Inflammatory macrophage treated with lipopolysaccharide for 1 hour (primary cell): ENCODE results near the gene TAMALIN.
"Not testable (repeated sequence)": the region's sequence is repeated elsewhere in the genome, so short reads cannot be mapped to it uniquely, and the experiment has no call there.

Source experiments
- DNase-seq, 2 donors: peaks; one replicate each; pipeline ENCODE4 v3.0.0-alpha.2; 2020 to 2022

TAMALIN gene

DNA sequence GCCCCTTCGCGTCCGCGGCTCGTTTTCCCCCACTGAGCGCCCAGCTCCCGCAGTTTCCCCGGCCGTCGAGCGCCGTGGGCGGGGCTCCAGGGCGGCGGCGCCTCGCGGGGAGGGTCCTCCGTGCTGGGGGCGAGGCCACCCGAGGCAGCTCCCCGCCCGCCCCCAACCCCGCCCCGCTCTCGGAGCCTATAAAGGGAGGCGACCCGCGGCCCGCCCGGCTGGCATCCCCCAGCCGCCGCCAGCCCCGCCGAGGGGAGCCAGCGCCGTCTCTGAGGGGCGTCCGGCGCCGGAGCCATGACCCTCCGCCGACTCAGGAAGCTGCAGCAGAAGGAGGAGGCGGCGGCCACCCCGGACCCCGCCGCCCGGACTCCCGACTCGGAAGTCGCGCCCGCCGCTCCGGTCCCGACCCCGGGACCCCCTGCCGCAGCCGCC, at the start of gene TAMALIN:
TAMALIN (plus strand) TSS at position 221 of the 432 bp plus-strand sequence; CDS start at position 295, 74 bp downstream.
- DNase-seq = peak in 1 of 2 donors; percentile 10

DNA sequence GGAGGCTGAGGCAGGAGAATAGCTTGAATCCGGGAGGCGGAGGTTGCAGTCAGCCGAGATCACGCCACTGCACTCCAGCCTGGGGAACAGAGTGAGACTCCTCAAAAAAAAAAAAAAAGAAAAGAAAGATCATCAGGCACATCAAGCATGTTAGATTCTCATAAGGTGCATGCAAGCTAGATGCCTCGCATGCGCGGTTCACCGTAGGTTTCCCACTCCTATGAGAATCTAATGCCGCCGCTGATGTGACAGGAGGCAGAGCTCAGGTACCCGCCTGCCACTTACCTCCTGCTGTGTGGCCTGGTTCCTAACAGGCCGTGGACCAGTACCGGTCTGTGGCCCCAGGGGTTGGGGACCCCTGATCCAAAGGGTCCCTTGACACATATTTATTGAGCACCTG, 48.2 kb upstream of the TAMALIN start:
- no peak for DNase-seq

DNA sequence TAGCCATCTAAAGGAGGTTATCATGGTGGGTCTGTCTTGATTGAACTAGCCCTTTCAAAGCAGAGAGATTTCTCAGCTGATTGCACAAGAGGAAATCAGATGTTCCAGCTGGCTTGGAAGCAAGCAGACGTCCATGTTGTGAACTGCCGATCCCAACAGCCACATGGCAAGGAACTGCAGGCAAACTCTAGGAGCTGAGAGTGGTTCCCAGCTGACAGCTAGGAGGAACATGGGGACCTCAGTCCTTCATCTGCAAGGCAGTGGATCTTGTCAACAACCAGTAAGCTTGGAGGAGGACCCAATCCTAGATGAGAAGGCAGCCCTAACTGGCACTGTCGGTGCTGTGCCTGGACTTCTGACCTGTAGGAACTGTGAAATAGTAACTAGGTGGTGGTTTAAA, 47.5 kb upstream of the TAMALIN start:
- no peak for DNase-seq

DNA sequence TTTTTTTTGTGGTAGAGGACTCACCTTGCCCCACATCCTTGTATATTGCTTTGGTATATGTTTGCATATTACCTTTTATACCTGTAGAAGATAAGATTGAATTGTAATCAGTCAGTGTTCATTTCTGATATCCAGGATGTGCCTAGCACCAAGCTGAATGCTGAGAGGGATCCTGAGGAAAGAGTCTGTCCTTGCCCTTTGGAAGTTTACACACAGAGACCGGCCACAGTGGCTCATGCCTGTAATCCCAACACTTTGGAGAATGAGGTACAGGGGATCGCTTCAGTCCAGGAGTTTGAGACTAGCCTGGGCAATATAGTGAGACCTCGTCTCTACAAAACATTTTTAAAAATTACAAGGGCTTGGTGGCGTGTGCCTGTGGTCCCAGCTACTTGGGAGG, 46.8 kb upstream of the TAMALIN start:
- DNase-seq = no peak

DNA sequence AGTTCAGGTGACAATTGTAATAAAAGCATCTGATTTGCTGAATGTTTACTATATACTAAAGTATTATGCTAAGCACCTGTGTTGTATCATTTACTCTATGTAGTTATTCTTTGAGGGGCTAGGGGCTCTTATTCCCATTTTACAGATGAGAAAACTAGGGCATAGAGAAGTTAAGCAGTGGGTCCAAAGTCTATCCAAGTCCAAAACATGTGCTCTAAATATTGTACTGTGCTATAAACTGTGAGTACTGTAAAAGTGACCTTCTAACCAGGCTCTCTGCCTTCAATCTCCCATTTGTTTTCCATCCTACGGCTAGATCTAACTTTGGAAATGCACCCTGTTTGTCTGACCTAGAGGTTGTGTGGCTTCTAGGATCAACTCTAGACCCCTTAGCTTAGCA, 46.3 kb upstream of the TAMALIN start:
- no peak for DNase-seq

DNA sequence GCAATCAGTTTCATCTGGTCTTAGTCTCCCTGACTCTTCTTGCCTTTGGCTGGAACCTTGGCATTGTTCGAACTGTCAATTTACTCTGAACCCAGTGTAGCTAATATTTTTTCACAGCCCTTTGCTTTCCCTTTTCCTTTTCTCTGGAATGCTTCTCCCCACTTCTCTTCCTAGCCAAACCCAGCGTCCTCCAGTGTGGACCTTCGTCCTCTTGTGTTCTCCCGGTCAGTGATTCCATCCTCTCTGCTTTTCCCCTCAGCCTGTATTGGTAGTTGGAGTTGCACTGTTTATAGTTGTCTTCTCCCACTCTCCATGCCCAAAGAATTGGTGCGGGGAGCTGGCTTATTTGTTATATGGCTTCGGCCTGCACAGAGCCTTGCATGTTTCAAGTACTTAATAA, 45.9 kb upstream of the TAMALIN start:
- no peak for DNase-seq

DNA sequence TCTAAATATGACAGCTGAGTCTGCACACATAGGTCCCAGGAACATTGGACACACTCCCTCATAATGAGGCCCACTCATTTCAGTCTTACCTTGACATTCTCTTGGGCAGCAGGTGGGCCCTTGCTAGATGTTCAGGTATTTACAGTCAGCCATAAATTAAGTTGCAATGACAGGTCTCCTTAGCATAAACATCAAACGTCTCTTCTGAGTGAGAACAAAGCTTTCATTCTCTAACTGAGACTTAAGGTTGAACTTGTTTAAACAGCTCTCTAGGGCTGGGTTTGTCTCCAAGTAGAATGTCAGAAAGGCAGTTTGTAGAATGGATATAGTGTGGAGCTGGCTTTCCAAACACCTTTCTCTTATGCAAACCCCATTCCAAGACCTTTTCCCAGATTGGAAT, 44.9 kb upstream of the TAMALIN start:
- no peak for DNase-seq

DNA sequence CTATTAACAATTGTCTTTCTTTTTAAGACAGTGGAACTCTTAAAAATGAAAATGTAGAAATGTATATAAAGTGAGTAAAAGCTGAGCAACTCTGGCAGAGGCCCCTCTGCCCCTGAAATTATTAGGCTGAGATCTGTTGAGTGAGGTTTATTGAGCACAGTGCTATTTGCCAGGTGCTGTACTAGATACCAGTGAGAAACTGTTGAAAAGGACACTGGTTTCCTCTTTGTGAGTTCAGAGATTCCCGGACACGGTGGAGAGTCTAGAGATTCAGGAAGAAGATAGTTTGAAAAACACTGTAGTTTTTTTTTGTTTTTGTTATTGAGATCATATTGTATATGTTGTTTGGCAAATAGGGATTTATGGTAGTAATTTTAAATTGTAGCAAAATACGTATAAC, 44.0 kb upstream of the TAMALIN start:
- no peak for DNase-seq

DNA sequence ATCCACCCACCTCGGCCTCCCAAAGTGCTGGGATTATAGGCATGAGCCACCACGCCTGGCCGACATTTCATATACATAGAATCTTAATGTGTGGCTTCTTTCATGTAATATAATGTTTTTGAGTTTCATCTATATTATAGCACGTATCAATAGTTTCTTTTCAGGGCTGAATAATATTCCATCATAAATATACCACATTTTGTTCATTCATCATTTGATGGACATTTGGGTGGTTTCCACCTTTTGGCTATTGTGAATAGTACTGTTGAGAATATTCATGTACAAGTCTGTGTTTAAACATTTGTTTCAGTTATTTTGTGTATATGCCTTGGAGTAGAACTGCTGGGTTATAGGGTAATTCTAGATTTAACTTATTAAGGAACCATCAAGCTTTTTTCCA, 43.3 kb upstream of the TAMALIN start:
- DNase-seq = no peak

DNA sequence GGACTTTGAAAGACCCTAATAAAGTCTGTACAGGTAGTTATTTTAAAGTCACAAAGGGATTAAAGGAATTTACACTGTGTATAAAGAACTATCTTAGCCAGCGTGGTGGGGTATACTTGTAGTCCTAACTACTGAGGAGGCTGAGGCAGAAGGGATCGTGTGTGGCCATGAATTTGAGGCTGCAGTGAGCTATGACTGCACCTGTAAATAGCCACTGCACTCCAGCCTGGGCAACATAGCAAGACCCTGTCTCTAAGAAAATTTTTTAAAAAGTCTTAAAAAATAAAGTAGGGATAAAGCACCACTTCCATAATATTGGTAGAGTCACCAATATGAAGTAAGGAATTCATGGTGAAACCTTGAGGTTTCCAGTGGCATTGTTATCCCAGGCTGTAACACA, 37.1 kb upstream of the TAMALIN start:
- DNase-seq = no peak

DNA sequence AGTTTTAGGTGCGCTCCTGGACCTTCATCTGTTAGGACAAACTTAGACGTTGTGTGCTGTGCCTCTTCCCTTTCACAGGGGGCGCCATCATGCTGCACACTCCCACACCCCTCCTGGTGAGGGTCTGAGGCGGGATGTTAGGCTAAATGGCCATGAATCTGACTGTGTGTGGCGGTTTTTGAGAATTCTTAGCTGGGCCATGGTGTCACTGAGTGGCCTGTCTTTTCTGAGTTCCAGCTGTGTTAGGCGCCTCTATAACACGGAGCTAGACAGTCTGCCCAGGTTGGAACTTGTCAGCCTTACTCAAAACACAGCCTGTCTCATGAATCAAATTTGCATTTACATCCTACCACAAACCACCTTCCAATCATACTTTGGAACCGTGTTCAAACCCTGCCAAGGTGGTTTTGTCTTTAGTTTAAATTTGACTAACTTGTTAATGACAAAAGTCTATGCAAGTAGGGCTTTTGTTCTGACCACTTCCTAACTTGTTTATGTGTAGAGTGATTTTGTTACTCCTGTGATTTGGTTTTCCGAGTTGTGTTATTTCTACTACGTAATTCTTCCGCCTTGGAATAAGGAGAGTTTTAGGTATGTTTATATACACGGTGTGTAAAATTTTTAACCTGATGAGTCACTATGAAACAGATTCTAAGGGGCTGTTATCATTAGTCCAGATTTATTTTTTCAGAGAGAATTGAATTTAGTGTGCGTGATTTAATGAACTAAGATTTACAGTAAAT, 35.7 kb upstream of the TAMALIN start:
- no peak for DNase-seq

DNA sequence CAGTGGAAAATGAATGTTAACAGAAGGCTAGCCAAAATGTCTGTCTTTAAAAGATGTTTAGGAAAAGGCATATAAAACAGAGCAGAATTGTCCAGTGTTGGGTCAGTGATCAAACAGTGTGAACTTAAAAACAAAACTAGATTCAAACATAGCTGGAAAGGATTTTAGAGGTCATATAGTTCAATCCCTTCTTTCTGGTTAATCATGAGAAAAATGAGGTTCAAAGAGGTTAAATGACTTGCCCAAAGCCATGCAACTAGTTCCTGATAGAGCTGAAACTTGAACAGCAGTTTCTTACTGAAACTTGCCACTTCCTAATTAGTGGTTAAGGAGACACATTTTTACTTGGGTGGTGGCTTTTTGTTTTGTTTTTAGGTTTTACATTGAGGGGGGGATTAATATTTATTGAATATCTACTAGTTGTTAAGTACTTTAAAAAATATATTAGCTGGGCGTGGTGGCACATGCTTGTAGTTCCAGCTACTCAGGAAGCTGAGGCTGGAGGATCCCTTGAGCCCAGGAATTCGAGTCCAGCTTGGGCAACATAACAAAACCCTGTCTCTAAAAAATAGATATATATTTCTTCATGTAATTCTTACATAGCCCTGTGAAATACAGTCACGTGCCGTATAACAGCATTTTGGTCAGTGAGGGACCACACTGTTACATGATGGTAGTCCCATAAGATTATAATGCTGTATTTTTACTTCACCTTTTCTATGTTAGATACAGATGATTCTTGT, 34.9 kb upstream of the TAMALIN start:
- peak; percentile 68 to 69 for DNase-seq

DNA sequence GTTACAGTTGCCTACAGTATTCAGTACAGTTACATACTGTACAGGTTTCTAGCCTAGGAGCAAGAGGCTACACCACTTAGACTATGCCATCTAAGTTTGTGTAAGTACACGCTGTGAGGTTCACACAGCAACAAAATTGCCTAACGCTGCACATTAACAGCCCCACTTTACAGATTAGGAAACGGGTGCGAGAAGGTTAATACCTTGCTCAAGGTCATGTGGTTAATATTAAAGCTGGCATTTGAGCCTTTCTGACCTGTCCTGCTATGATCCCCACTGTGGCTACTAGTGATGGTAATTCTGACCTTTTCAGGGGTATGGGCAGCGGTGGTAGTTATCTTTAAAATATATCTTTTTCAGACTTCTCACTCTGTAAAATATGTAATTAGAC, 34.3 kb upstream of the TAMALIN start:
- DNase-seq = no peak

DNA sequence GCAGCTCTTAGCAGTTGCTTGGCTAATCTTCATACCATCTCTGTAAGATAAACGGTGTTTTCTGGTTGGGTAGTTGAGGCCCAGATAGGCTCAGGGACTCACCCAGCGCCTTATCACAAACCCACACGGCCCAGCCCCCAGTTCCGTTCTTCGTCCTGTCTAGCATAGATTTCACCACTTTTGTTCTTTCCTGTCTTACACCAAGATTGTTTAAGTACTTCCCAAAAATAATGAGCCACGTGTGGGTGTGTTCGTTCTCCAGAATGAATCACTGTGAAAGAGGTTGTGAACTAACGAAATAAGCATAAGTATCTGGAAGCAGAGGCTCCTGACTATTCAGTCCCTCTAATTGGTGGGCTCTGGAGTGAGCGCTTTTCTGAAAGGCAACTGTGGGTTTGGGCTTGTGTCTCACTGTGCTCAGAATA, 33.9 kb upstream of the TAMALIN start:
- DNase-seq = peak; percentile 98 to 99

DNA sequence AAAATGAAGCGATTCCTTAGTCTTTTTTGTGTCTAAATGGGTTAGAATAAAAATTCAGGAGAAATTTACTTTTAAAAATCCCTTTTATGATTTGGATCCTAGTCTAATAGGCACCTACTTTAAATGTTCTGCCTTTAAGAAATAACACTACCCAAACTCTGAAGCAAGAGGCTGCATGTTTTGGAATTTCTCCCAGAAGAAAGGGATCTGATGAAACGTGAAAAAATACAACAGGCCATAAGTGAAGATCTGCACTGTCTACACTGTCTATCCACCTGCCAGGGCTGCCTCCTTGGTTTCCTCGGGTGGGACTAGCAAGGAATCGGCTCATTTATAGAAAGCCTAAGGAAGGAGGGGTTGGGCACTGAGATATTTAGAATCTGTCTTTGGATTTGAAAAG, 33.2 kb upstream of the TAMALIN start:
- DNase-seq = peak; percentile 38 to 40

DNA sequence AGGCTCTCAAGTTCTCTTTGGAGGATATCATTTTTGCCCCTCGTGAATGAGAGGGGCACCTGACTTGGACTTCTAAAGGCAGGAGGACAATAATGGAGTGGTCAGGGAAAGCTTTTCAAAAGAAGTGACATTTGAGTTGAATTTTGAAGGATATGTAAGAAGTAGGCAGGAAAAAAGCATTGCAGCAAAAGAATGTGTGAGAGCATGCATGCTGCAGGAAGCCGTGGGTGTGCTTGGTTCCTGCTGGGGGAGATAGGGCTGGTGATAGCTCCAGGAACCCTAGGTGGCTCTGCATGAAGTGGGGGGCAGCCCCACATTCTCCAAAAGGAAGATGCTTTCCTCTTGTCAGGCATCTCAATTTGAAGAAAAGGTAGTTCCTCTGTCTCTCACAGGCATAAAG, 32.1 kb upstream of the TAMALIN start:
- peak in 1 of 2 donors; percentile 44 for DNase-seq

DNA sequence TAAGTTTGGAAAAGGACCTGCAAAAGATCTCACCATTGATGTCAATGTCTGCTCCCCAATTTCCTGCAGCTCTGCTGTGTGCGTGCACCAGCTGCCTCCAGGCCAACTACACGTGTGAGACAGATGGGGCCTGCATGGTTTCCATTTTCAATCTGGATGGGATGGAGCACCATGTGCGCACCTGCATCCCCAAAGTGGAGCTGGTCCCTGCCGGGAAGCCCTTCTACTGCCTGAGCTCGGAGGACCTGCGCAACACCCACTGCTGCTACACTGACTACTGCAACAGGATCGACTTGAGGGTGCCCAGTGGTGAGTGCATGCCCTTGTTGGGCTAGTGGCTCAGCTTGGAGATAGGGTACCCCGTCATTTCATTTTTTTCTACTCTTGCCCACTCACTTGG, 31.6 kb upstream of the TAMALIN start:
- DNase-seq = no peak

DNA sequence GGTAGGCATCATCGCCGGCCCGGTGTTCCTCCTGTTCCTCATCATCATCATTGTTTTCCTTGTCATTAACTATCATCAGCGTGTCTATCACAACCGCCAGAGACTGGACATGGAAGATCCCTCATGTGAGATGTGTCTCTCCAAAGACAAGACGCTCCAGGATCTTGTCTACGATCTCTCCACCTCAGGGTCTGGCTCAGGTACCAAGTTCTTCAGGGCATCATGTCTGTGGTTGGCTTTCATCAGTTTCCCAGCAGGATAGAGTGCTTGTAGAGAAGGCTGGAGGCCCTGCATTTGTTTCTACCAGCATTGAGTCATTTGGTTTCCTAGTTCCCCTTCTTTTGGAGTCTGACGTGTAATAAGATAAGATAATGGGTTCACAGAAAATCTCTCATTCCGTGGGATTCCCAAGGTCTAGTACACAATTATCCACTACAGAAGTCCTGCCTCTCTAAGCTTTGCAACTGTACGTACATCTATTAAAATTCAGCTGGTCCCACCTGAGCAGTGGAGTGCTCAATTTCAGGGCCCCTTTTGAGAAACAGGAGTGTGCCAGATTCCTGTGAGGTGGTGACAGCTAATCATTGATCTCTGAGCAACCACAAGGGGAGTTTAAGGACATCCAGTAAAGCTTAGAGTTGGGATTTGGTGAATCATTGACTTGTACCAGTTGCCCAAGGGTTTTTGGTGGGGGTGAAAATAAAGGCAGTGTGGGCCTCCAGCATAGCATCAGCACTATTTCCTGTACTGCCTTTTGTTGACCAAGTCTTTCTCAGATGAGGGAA, 30.2 kb upstream of the TAMALIN start:
- DNase-seq = peak; percentile 47 to 66

DNA sequence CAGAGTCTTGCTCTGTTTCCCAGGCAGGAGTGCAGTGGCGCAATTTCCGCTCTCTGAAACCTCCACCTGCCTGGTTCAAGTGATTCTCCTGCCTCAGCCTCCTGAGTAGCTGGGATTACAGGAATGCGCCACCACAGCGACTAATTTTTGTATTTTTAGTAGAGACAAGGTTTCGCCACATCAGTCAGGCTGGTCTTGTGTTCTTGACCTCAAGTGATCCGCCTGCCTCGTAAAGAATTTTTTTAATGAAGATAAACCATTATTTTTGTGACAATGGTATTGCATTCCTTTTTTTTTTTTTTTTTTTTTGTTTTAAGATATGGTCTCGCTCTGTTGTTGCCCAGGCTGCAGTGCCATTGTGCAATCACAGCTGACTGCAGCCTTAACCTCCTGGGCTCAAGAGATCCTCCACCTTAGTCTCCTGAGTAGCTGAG, 29.4 kb upstream of the TAMALIN start:
- DNase-seq = no peak

DNA sequence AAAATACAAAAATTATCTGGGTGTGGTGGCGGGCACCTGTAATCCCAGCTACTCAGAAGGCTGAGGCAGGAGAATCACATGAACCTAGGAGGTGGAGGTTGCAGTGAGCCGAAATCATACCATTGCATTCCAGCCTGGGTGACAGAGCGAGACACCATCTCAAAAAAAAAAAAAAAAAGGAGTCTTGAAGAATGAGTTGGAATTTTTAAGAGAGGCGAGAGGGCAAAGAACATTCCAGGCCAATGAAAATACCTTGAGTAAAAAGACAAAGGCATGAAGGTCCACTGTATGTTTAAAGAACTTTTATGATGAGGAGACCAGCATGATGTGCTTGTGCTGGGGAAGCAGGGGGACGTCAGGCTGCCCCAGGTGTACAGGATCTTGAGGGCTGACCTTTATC, 27.4 kb upstream of the TAMALIN start:
- DNase-seq = not testable (repeated sequence)

DNA sequence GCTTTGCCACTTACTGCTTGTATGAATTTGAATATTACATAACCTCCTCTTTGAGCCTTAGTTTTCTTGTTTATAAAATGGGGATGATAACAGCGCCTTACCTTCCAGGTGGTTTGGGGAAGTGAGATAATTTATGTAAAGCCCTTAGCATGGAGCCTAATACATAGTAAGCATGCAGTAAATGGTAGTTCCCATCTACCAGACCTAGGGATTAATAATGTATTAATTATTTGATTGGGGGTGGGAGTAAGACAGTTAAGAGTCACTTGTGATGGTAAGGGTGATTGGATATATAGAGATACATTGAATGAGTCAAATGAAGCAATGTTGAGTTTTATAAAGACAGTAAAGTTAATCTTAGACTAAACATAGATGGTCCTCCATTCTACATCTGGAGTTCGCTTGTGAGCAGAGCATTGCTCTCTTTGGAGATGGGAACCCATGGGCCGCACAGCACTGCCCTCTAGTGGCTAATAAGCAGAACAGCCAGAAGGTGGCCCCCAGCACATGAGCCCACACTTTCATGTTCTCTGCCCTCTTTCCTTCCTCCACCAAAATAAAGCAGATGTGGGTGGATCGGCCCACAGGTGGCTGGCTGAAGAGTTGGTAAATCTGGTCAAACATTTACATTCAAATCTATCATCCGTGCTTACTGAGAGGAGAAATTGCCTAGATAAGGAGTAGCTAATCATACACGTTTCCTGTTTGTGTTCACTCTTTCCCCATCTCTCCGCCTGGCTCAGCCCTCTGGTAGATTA, 26.5 kb upstream of the TAMALIN start:
- peak; percentile 54 to 88 for DNase-seq

DNA sequence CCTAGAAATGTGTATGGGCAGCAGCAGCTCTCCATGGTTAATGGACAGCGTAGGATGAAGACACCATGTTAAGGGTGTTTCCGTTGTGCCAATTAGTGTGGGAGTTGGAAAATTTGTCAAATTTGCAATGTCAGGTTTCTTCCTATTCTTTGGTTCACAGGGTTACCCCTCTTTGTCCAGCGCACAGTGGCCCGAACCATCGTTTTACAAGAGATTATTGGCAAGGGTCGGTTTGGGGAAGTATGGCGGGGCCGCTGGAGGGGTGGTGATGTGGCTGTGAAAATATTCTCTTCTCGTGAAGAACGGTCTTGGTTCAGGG, 26.0 kb upstream of the TAMALIN start:
- no peak for DNase-seq

DNA sequence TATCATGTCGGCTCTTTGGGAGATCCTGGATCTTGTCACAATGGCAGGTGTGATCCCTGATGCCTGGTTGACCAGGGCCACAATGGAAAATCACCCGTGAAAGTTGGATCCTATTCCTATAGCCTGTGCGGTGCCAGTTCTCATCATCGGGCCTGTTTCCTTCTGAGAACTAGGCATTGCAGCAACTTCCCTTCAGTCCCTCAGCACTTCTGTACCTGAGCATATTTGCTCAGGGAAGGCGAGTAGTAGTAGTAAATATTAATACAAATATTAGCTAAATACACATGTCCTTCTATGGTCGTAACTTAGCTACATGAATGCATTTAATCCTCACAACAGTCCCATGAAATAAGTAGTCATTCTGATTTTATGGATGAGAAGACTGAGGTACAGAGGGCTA, 22.1 kb upstream of the TAMALIN start:
- DNase-seq = no peak
